Measurements from ENCODE around the gene EXD3. TPM values are rescaled to one million over a fixed set of nuclear protein-coding genes. Genes with fewer than 3 reads are reported as not detected.
"Not testable (repeated sequence)": the region's sequence is repeated elsewhere in the genome, so short reads cannot be mapped to it uniquely, and the experiment has no call there.

Gene EXD3
- total RNA-seq, 1 donor from 2014 or later = 8.4 TPM

DNA sequence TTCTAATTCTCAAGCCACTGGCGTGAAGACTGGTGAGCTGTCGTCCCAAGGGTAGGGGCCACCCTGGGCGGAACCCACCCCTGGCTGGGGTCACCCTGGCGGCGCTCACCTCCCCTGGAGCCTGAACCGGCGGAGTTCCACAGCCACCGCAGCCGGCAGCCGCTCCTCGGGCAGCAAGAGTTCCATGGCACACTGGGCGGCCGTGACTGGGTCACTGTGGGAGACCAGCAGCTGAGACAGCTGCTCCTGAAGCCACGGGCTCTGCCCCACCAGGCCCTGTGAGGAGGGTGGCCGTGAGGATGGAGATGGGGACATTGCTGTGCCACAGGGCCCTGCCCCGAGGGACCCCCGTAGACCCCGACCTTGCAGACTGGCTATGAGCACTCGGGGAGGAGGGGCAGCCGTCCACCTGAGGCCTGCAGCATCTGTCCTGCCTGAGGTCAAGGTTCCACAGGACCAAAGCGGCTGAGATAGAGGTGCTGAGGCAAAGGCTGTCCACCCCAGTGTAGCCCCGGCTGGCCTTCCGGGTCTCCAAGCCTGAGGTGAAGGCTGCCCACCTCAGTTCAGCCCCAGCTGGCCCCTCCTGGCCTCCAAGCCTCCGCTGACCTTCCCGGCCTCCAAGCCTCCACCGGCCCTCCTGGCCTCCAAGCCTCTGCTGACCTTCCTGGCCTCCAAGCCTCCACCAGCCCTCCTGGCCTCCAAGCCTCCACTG is 70.3 kb downstream of the EXD3 start:
- no peak overlapping the region for H3K27ac ChIP-seq (ENCODE audit: low read depth, low read length)

GRCh38 chr9:137351781-137352501 is 71.0 kb downstream of the EXD3 start:
- Histone ChIP-seq H3K9ac (ENCODE audit: low read depth in 1 of 3, low read length in 3 of 3) (no peak overlapping the region), H3K36me3 (ENCODE audit: control insufficient read depth in 3 of 3, insufficient read depth in 3 of 3, low read length in 3 of 3) (peaks cover 3 to 17% (median 14%) of the 10 kb centered on the region in 3 donors), H3K4me1 (ENCODE audit: control insufficient read depth in 3 of 3, insufficient read depth in 3 of 3, low read length in 3 of 3) (peaks cover 0 to 8% (median 3%) of the 10 kb centered on the region in 3 donors), H3K9me3 (ENCODE audit: control insufficient read depth in 3 of 3, low read length in 3 of 3) (peaks cover 5% of the 10 kb centered on the region in 3 donors), H3K4me3 (ENCODE audit: low read length in 3 of 3) (no peak overlapping the region), H3K27me3 (ENCODE audit: control insufficient read depth in 3 of 3, insufficient read depth in 3 of 3, low read length in 3 of 3) (no peaks in the 10 kb centered on the region), H3K27ac (ENCODE audit: low read depth, low read length) (no peak overlapping the region)

More for the DNA sequence above, 70.3 kb downstream of the EXD3 start:
- H3K4me1 ChIP-seq (ENCODE audit: control insufficient read depth in 3 of 3, insufficient read depth in 3 of 3, low read length in 3 of 3) = peaks cover 0 to 8% (median 3%) of the 10 kb centered on the region in 3 donors
- H3K36me3 ChIP-seq (ENCODE audit: control insufficient read depth in 3 of 3, insufficient read depth in 3 of 3, low read length in 3 of 3) = peaks cover 0 to 14% (median 9%) of the 10 kb centered on the region in 3 donors
- H3K9me3 ChIP-seq (ENCODE audit: control insufficient read depth in 3 of 3, low read length in 3 of 3) = peaks cover 6 to 9% (median 7%) of the 10 kb centered on the region in 3 donors
- no peak overlapping the region for H3K9ac ChIP-seq (ENCODE audit: low read depth in 1 of 3, low read length in 3 of 3)
- no peak overlapping the region for H3K4me3 ChIP-seq (ENCODE audit: low read length in 3 of 3)
- no peaks in the 10 kb centered on the region for H3K27me3 ChIP-seq (ENCODE audit: control insufficient read depth in 3 of 3, insufficient read depth in 3 of 3, low read length in 3 of 3)

GRCh38 chr9:137350696-137351584 is 72.0 kb downstream of the EXD3 start:
- Histone ChIP-seq H3K9me3 (ENCODE audit: control insufficient read depth in 3 of 3, low read length in 3 of 3) (peaks cover 0 to 2% (median 2%) of the 10 kb centered on the region in 3 donors), H3K9ac (ENCODE audit: low read depth in 1 of 3, low read length in 3 of 3) (no peak overlapping the region)

GRCh38 chr9:137349471-137350033 is 73.4 kb downstream of the EXD3 start:
- Histone ChIP-seq H3K9me3 (ENCODE audit: control insufficient read depth in 3 of 3, low read length in 3 of 3) (peaks cover 0 to 2% (median 0%) of the 10 kb centered on the region in 3 donors), H3K4me1 (ENCODE audit: control insufficient read depth in 3 of 3, insufficient read depth in 3 of 3, low read length in 3 of 3) (peaks cover 0 to 8% (median 3%) of the 10 kb centered on the region in 3 donors), H3K4me3 (ENCODE audit: low read length in 3 of 3) (no peak overlapping the region), H3K27ac (ENCODE audit: low read depth, low read length) (no peak overlapping the region), H3K36me3 (ENCODE audit: control insufficient read depth in 3 of 3, insufficient read depth in 3 of 3, low read length in 3 of 3) (peaks cover 6 to 22% (median 20%) of the 10 kb centered on the region in 3 donors), H3K27me3 (ENCODE audit: control insufficient read depth in 3 of 3, insufficient read depth in 3 of 3, low read length in 3 of 3) (no peaks in the 10 kb centered on the region), H3K9ac (ENCODE audit: low read depth in 1 of 3, low read length in 3 of 3) (no peak overlapping the region)

More at GRCh38 chr9:137350696-137351584, 72.0 kb downstream of the EXD3 start:
- Histone ChIP-seq H3K27ac (ENCODE audit: low read depth, low read length) (no peak overlapping the region), H3K4me1 (ENCODE audit: control insufficient read depth in 3 of 3, insufficient read depth in 3 of 3, low read length in 3 of 3) (peaks cover 0 to 8% (median 3%) of the 10 kb centered on the region in 3 donors), H3K4me3 (ENCODE audit: low read length in 3 of 3) (no peak overlapping the region), H3K27me3 (ENCODE audit: control insufficient read depth in 3 of 3, insufficient read depth in 3 of 3, low read length in 3 of 3) (no peaks in the 10 kb centered on the region), H3K36me3 (ENCODE audit: control insufficient read depth in 3 of 3, insufficient read depth in 3 of 3, low read length in 3 of 3) (peaks cover 3 to 18% (median 17%) of the 10 kb centered on the region in 3 donors)

DNA sequence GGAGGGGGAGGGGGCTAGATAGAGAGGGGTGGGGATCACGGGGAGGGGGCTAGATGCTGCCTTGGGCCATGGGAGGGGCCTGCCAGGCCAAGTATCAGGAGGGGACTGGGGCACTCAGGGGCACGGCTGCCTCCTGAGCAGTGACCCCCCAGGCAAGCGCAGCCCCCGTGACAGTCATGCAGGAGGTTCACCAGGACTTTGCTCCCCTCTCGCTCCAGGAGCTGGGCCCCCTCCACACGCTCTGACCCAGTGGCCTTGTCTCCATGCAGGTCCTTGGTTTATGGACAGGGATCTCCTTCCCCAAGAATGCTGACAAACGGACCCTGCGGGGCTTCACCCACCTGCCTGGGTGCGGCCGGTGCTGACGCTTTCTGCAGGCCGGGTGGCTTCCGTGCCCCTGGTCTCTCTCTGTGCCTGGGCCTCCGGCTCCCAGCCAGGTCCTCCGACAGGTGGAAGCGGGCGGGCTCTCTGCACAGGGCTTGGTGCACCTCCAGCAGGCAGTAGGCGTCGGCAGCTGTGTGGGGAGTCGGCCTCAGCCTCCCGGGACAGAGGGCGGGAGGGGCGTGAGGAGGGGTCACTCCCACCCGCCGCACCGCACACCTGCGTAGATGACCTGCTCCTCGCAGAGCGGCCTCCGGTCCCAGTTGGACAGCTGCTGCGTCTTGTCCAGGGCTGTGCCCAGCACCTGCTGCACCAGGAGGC is 74.0 kb downstream of the EXD3 start:
- Histone ChIP-seq H3K9ac (ENCODE audit: low read depth in 1 of 3, low read length in 3 of 3) (no peak overlapping the region), H3K9me3 (ENCODE audit: control insufficient read depth in 3 of 3, low read length in 3 of 3) (peaks cover 0 to 2% (median 0%) of the 10 kb centered on the region in 3 donors), H3K27ac (ENCODE audit: low read depth, low read length) (no peak overlapping the region), H3K4me1 (ENCODE audit: control insufficient read depth in 3 of 3, insufficient read depth in 3 of 3, low read length in 3 of 3) (peaks cover 0 to 6% (median 3%) of the 10 kb centered on the region in 3 donors), H3K4me3 (ENCODE audit: low read length in 3 of 3) (no peak overlapping the region), H3K27me3 (ENCODE audit: control insufficient read depth in 3 of 3, insufficient read depth in 3 of 3, low read length in 3 of 3) (no peaks in the 10 kb centered on the region), H3K36me3 (ENCODE audit: control insufficient read depth in 3 of 3, insufficient read depth in 3 of 3, low read length in 3 of 3) (peaks cover 9 to 24% (median 22%) of the 10 kb centered on the region in 3 donors)

DNA sequence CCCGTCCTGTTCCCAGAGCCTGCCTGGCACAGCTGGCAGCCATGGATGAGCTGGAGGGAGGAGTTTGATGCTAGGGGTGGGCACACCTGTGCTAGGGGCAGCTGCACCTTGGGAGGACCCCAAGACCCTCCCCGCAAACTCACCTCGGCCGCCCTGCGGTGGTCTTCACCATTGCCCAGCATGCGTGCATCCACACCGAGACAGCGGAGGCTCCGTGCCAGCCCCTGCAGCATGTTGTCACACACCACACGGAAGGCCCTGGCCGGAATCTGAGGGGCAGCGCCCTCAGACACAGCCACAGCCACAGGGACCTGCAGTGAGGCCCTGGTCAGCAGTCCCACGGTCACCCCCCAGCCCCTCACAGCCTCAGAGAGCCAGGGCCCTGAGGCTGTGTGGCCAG is 75.0 kb downstream of the EXD3 start:
- Histone ChIP-seq H3K9ac (ENCODE audit: low read depth in 1 of 3, low read length in 3 of 3) (no peak overlapping the region), H3K27me3 (ENCODE audit: control insufficient read depth in 3 of 3, insufficient read depth in 3 of 3, low read length in 3 of 3) (no peaks in the 10 kb centered on the region), H3K9me3 (ENCODE audit: control insufficient read depth in 3 of 3, low read length in 3 of 3) (peaks cover 0 to 2% (median 0%) of the 10 kb centered on the region in 3 donors), H3K4me1 (ENCODE audit: control insufficient read depth in 3 of 3, insufficient read depth in 3 of 3, low read length in 3 of 3) (no peaks in the 10 kb centered on the region), H3K36me3 (ENCODE audit: control insufficient read depth in 3 of 3, insufficient read depth in 3 of 3, low read length in 3 of 3) (peaks cover 9 to 24% (median 22%) of the 10 kb centered on the region in 3 donors), H3K27ac (ENCODE audit: low read depth, low read length) (no peak overlapping the region), H3K4me3 (ENCODE audit: low read length in 3 of 3) (no peak overlapping the region)

DNA sequence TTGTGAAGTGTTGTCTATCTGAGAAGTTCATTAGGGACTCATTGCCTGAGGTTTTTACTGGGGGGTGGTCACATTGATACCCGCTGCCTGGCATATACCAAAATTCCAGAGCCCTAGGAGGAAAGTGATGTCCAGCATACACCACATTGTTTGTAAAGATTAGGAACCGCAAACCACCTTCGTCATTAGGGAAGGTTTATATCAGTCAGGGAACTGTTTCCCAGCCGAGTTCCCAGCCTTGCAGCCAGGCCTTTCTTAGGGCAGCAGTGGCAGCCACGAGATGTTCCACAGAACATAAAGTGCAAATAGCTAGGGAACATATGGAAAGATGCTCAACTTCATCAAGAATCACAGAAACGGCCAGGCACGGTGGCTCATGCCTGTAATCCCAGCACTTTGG is 80.5 kb downstream of the EXD3 start:
- peaks cover 0 to 2% (median 0%) of the 10 kb centered on the region in 3 donors for H3K9me3 ChIP-seq (ENCODE audit: control insufficient read depth in 3 of 3, low read length in 3 of 3)
- no peaks in the 10 kb centered on the region for H3K4me1 ChIP-seq (ENCODE audit: control insufficient read depth in 3 of 3, insufficient read depth in 3 of 3, low read length in 3 of 3)
- no peak overlapping the region for H3K4me3 ChIP-seq (ENCODE audit: low read length in 3 of 3)
- peaks cover 9 to 13% (median 11%) of the 10 kb centered on the region in 3 donors for H3K36me3 ChIP-seq (ENCODE audit: control insufficient read depth in 3 of 3, insufficient read depth in 3 of 3, low read length in 3 of 3)
- H3K27ac ChIP-seq (ENCODE audit: low read depth, low read length) = no peak overlapping the region
- no peak overlapping the region for H3K9ac ChIP-seq (ENCODE audit: low read depth in 1 of 3, low read length in 3 of 3)
- H3K27me3 ChIP-seq (ENCODE audit: control insufficient read depth in 3 of 3, insufficient read depth in 3 of 3, low read length in 3 of 3) = no peaks in the 10 kb centered on the region

- H3K4me1 ChIP-seq (ENCODE audit: control insufficient read depth in 3 of 3, insufficient read depth in 3 of 3, low read length in 3 of 3) = no peaks in the 10 kb centered on the region
- H3K9ac ChIP-seq (ENCODE audit: low read depth in 1 of 3, low read length in 3 of 3) = no peak overlapping the region
- peaks cover 0 to 1% (median under 1%) of the 10 kb centered on the region in 3 donors for H3K9me3 ChIP-seq (ENCODE audit: control insufficient read depth in 3 of 3, low read length in 3 of 3)
- H3K36me3 ChIP-seq (ENCODE audit: control insufficient read depth in 3 of 3, insufficient read depth in 3 of 3, low read length in 3 of 3) = peaks cover 4 to 7% (median 6%) of the 10 kb centered on the region in 3 donors
- no peak overlapping the region for H3K4me3 ChIP-seq (ENCODE audit: low read length in 3 of 3)
- H3K27ac ChIP-seq (ENCODE audit: low read depth, low read length) = no peak overlapping the region
- H3K27me3 ChIP-seq (ENCODE audit: control insufficient read depth in 3 of 3, insufficient read depth in 3 of 3, low read length in 3 of 3) = no peaks in the 10 kb centered on the region
Observed at GRCh38 chr9:137341227-137341626, 81.7 kb downstream of the EXD3 start.

DNA sequence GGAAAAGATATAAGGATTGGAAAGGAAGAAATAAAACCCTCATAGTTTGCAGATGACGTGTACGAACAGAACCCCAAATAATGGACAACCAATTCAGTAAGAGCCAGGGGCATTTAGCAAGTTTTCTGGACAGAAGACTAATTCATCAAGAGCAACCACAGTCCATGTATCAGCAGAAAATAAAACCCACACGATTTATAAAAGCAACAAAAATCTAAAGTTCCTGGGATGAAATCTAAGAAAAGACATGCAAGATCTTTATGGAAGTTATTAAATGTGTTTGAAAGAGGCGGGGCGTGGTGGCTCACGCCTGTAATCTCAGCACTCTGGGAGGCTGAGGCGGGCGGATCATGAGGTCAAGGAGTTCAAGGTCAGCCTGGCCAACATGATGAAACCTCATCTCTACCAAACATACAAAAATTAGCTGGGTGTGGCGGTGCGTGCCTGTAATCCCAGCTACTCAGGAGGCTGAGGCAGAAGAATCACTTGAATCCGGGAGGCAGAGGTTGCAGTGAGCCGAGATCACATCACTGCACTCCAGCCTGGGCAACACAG is 83.0 kb downstream of the EXD3 start:
- H3K4me3 ChIP-seq (ENCODE audit: low read length in 3 of 3); H3K36me3 ChIP-seq (ENCODE audit: control insufficient read depth in 3 of 3, insufficient read depth in 3 of 3, low read length in 3 of 3); H3K4me1 ChIP-seq (ENCODE audit: control insufficient read depth in 3 of 3, insufficient read depth in 3 of 3, low read length in 3 of 3); H3K9me3 ChIP-seq (ENCODE audit: control insufficient read depth in 3 of 3, low read length in 3 of 3); H3K27ac ChIP-seq (ENCODE audit: low read depth, low read length); H3K9ac ChIP-seq (ENCODE audit: low read depth in 1 of 3, low read length in 3 of 3); H3K27me3 ChIP-seq (ENCODE audit: control insufficient read depth in 3 of 3, insufficient read depth in 3 of 3, low read length in 3 of 3): not testable (repeated sequence)

Data from skeletal muscle tissue (tissue), 4 donors.